ENCODE measurements around the gene NOS1AP. TPM values are rescaled to one million over a fixed set of nuclear protein-coding genes. Genes with fewer than 3 reads are reported as not detected.

NOS1AP gene
- total RNA-seq, 1 donor from 2014 or later = 0.79 TPM

DNA sequence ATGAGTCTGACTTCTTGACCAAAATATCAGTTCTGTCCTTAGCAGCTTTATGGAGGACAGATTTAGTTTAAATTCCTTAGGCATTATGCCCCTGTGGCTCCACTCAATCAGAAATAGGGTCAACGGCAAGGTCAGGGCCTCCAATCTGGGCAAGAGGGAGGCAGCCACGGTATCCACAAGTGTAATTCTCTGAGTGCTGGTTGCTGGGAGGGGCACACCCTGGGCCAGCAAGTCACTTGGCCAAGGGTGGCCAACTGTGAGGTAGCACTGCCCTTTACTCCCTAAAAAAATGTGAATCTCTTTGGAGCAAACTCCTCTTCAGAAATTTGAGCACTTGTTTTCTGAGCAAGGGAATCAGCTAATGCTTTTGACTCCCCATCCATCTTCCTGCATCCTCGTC is 294.3 kb downstream of the NOS1AP start:
- DNase-seq (ENCODE audit: low read depth) = no peak
- H3K4me3 ChIP-seq (ENCODE audit: low read depth, low read length) = no peak overlapping the region
- no peaks in the 10 kb centered on the region for H3K27me3 ChIP-seq (ENCODE audit: control insufficient read depth, insufficient read depth, low read length)
- TF ChIP-seq, protein P1, sequence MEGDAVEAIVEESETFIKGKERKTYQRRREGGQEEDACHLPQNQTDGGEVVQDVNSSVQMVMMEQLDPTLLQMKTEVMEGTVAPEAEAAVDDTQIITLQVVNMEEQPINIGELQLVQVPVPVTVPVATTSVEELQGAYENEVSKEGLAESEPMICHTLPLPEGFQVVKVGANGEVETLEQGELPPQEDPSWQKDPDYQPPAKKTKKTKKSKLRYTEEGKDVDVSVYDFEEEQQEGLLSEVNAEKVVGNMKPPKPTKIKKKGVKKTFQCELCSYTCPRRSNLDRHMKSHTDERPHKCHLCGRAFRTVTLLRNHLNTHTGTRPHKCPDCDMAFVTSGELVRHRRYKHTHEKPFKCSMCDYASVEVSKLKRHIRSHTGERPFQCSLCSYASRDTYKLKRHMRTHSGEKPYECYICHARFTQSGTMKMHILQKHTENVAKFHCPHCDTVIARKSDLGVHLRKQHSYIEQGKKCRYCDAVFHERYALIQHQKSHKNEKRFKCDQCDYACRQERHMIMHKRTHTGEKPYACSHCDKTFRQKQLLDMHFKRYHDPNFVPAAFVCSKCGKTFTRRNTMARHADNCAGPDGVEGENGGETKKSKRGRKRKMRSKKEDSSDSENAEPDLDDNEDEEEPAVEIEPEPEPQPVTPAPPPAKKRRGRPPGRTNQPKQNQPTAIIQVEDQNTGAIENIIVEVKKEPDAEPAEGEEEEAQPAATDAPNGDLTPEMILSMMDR (IDR thresholded peaks at IDR 0.05; ENCODE audit: insufficient read depth, low read length, poor library complexity, severe bottlenecking) = no peak
- H3K36me3 ChIP-seq (ENCODE audit: control insufficient read depth, insufficient read depth, low read length) = no peaks in the 10 kb centered on the region

DNA sequence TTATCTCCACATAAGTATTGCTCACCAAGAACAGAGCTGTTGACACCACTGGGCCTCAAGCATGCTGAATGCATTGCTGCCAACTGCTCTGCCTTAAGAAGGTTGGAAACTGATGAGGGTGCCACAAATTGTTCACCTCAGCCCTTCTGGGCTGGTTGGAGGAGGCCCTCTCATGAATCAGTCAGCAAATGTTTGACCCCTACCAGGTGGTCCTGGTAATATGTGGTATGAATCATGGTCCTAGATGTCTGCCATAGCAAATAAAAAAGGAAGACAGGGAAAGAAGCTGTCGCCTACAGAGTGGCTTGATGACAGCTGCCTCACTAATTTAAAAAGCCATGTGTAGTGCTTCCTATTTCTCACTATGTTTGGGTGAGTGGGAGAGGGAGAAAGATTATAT is 295.0 kb downstream of the NOS1AP start:
- TF ChIP-seq, protein P1 (IDR thresholded peaks at IDR 0.05; ENCODE audit: insufficient read depth, low read length, poor library complexity, severe bottlenecking) = no peak
- H3K4me3 ChIP-seq (ENCODE audit: low read depth, low read length) = no peak overlapping the region
- no peaks in the 10 kb centered on the region for H3K36me3 ChIP-seq (ENCODE audit: control insufficient read depth, insufficient read depth, low read length)
- no peaks in the 10 kb centered on the region for H3K27me3 ChIP-seq (ENCODE audit: control insufficient read depth, insufficient read depth, low read length)
- no peak for DNase-seq (ENCODE audit: low read depth)

DNA sequence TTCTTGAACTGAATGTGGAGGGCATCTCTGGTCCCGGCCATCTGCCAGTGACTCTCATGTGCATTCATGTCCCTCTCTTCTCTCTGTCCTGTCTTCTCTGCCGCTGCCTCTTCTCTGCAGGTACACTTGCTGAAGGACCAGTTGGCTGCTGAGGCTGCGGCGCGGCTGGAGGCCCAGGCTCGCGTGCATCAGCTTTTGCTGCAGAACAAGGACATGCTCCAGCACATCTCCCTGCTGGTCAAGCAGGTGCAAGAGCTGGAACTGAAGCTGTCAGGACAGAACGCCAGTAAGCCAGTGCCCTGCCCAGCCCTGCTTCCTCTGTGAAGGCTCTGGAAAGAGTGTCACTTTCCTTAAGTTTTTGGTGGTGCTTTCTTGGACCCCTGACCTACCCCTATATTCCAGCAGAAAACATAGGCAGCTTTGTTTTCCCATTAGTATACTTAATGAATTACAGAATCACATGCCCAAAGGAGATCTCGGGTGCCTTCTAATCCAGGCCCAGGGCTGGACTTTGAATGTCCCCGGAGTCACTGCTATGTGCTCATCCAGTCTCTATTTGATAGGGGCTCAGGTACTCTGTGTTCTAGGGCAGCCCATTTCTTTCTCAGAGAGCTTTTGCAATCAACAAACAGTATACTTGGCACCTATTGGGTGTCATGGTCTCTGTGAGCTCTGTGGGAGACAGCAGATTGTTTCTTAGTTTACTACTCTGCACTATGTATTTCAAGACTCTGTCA is 296.0 kb downstream of the NOS1AP start:
- no peaks in the 10 kb centered on the region for H3K36me3 ChIP-seq (ENCODE audit: control insufficient read depth, insufficient read depth, low read length)
- TF ChIP-seq, protein P1 (IDR thresholded peaks at IDR 0.05; ENCODE audit: insufficient read depth, low read length, poor library complexity, severe bottlenecking) = no peak
- H3K4me3 ChIP-seq (ENCODE audit: low read depth, low read length) = no peak overlapping the region
- no peaks in the 10 kb centered on the region for H3K27me3 ChIP-seq (ENCODE audit: control insufficient read depth, insufficient read depth, low read length)
- DNase-seq (ENCODE audit: low read depth) = no peak

DNA sequence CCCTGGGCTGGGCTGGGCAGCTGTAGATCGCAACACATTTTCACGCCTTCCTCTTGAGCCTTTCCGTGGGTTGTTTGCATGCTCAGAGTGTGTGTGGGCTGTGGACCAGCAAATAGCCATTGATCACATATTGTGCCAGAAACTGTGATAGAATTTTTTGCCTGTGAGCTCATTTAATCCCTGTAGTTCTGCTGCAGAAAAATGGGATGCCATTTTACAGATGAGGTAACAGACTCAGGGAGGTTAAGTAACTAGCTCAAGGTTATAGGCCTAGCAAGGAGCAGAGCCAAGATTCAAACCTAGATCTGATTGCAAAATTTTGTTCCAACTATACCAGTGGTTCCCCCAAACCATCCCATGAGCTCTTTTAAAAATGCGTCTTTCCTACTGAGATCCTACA is 296.7 kb downstream of the NOS1AP start:
- H3K36me3 ChIP-seq (ENCODE audit: control insufficient read depth, insufficient read depth, low read length) = no peaks in the 10 kb centered on the region
- DNase-seq (ENCODE audit: low read depth) = no peak
- no peaks in the 10 kb centered on the region for H3K27me3 ChIP-seq (ENCODE audit: control insufficient read depth, insufficient read depth, low read length)
- TF ChIP-seq, protein P1 (IDR thresholded peaks at IDR 0.05; ENCODE audit: insufficient read depth, low read length, poor library complexity, severe bottlenecking) = no peak
- H3K4me3 ChIP-seq (ENCODE audit: low read depth, low read length) = no peak overlapping the region

DNA sequence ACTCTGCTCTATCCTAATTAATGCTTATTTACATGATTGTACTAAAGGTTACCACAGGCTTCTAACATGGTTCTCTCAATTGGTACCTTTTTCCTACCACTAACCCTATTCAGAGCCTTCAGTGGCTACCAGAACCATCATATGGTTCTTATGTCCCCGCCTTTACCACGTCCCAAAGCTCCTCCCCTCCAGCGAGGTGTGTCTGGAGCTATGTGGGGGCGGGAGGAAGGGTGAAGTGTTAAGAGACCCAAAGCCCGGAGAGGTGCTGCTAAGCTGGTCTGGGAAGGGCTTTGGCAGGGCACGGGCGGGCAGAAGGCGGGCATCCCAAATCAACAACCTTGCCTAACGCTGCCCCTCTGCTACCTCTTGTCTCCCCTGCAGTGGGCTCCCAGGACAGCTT is 297.2 kb downstream of the NOS1AP start:
- Histone ChIP-seq H3K27me3 (ENCODE audit: control insufficient read depth, insufficient read depth, low read length) (no peaks in the 10 kb centered on the region), H3K4me3 (ENCODE audit: low read depth, low read length) (no peak overlapping the region), H3K36me3 (ENCODE audit: control insufficient read depth, insufficient read depth, low read length) (no peaks in the 10 kb centered on the region)
- DNase-seq (ENCODE audit: low read depth) = no peak
- TF ChIP-seq, protein P1 (IDR thresholded peaks at IDR 0.05; ENCODE audit: insufficient read depth, low read length, poor library complexity, severe bottlenecking) = no peak

DNA sequence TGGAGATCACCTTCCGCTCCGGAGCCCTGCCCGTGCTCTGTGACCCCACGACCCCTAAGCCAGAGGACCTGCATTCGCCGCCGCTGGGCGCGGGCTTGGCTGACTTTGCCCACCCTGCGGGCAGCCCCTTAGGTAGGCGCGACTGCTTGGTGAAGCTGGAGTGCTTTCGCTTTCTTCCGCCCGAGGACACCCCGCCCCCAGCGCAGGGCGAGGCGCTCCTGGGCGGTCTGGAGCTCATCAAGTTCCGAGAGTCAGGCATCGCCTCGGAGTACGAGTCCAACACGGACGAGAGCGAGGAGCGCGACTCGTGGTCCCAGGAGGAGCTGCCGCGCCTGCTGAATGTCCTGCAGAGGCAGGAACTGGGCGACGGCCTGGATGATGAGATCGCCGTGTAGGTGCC is 297.6 kb downstream of the NOS1AP start:
- Histone ChIP-seq H3K36me3 (ENCODE audit: control insufficient read depth, insufficient read depth, low read length) (no peaks in the 10 kb centered on the region), H3K4me3 (ENCODE audit: low read depth, low read length) (no peak overlapping the region), H3K27me3 (ENCODE audit: control insufficient read depth, insufficient read depth, low read length) (no peaks in the 10 kb centered on the region)
- DNase-seq (ENCODE audit: low read depth) = no peak
- TF ChIP-seq, protein P1 (IDR thresholded peaks at IDR 0.05; ENCODE audit: insufficient read depth, low read length, poor library complexity, severe bottlenecking) = no peak

Measured in kidney epithelial cell (primary cell).